ENCODE data around the gene DNTT.

- TF ChIP-seq ZNF561 (tag by site-specific recombination; IDR thresholded peaks at IDR 0.05; ENCODE audit: borderline replicate concordance) (no peak), REPIN1 (tag by site-specific recombination; IDR thresholded peaks at IDR 0.05; ENCODE audit: low read depth) (no peak), CTCF (tag by site-specific recombination; IDR thresholded peaks at IDR 0.05) (no peak), ZBTB7A (tag by site-specific recombination; IDR thresholded peaks at IDR 0.05; ENCODE audit: low read depth) (no peak), INSM2 (tag by site-specific recombination; IDR thresholded peaks at IDR 0.05) (no peak), ZNF785 (tag by site-specific recombination; IDR thresholded peaks at IDR 0.05) (no peak), ZNF677 (tag by site-specific recombination; IDR thresholded peaks at IDR 0.05) (no peak)
Observed at GRCh38 chr10:96337106-96337505, 32.9 kb downstream of the DNTT start.

All from HEK293 (cell line).